Measurements from ENCODE around the gene OR2D3.

DNA sequence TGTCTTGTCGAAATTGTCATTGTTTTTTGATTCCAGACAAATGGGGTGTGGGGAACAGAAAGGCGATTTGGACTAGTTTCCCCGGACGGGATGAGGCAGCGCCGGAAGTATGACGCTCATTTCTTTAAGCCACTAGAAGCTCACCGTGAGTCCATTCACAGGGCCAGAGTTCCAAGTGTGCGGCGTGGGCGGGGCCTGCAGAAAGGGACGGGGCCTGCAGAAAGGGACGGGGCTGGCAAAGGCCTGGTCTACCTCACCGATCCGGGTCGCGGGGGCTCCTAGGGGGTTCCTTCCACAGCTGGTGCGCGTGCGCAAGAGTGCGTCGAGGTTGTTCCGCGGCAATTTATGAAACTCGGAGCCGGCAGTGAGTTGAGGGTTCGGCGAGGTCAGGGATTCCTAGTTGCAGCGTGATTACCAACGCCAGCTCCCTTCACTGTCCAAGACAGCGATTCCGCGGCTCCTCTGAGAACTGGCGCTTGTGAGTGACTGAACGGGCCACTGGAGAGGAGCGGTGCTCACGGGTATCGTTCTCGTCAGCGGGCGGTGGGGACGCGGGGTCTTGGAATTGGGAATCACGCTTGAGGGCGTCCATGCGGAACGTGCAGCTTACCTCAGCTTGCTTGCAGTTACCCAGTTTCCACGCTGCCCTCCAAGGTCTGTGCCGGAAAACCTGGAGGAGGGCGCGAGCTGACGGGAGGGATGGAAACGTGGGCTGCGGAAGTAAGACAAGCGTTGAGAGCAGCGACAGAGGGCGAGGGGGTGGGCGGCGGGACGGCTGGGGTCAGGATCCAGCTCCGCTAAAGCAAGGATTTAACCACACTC is 5.6 kb downstream of the OR2D3 start, which contains the start of gene ZNF215:
- TF ChIP-seq, protein P1, sequence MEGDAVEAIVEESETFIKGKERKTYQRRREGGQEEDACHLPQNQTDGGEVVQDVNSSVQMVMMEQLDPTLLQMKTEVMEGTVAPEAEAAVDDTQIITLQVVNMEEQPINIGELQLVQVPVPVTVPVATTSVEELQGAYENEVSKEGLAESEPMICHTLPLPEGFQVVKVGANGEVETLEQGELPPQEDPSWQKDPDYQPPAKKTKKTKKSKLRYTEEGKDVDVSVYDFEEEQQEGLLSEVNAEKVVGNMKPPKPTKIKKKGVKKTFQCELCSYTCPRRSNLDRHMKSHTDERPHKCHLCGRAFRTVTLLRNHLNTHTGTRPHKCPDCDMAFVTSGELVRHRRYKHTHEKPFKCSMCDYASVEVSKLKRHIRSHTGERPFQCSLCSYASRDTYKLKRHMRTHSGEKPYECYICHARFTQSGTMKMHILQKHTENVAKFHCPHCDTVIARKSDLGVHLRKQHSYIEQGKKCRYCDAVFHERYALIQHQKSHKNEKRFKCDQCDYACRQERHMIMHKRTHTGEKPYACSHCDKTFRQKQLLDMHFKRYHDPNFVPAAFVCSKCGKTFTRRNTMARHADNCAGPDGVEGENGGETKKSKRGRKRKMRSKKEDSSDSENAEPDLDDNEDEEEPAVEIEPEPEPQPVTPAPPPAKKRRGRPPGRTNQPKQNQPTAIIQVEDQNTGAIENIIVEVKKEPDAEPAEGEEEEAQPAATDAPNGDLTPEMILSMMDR (IDR thresholded peaks at IDR 0.05), result no peak
- no peak for TF ChIP-seq POLR2A (IDR thresholded peaks at IDR 0.05)
